Measurements from ENCODE around the gene R3HDM4.

DNA sequence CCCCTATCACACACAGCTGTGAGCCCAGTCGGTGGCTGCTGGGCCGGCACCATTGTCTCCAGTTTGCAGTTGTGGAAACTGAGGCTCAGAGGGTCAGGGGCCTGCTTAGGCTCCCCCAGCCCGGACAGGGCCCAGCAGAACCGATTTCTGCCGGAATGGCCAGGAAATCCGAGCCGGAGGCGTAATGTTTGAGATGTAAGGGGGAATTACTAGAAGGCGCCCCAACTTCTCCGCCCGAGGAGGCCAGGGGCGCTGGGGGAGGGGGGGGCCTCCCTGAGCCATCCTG, 5.1 kb upstream of the R3HDM4 start:
- TF ChIP-seq, protein P1, sequence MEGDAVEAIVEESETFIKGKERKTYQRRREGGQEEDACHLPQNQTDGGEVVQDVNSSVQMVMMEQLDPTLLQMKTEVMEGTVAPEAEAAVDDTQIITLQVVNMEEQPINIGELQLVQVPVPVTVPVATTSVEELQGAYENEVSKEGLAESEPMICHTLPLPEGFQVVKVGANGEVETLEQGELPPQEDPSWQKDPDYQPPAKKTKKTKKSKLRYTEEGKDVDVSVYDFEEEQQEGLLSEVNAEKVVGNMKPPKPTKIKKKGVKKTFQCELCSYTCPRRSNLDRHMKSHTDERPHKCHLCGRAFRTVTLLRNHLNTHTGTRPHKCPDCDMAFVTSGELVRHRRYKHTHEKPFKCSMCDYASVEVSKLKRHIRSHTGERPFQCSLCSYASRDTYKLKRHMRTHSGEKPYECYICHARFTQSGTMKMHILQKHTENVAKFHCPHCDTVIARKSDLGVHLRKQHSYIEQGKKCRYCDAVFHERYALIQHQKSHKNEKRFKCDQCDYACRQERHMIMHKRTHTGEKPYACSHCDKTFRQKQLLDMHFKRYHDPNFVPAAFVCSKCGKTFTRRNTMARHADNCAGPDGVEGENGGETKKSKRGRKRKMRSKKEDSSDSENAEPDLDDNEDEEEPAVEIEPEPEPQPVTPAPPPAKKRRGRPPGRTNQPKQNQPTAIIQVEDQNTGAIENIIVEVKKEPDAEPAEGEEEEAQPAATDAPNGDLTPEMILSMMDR (IDR thresholded peaks at IDR 0.05; ENCODE audit: insufficient read depth, low read depth, low read length) = no peak
- peak; percentile 26 for TF ChIP-seq EZH2 (IDR thresholded peaks at IDR 0.05; ENCODE audit: insufficient read depth, low read length)
